ENCODE data around the gene S100A11.

Gene S100A11

DNA sequence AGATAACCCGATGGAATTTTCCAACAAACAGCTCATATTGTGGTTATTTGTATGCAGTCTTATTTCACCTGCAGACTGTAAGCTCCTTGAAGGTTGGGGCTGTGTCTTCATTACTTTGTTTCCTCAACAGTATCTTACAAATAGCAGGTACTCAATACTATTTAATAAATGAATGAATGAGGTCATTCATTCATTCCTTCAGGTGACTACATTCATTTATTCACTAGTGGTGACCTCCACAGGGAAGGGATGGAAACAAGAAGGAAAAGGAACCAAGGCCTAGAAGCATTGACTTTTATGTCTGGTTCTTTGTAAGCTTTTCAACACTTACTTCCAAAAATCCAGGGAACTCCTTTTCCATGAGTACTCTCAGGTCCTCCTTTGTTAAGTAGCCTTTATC, 51.0 kb downstream of the S100A11 start:
- no peak for DNase-seq (ENCODE audit: low read depth in 2 of 3, low spot score in 2 of 3)

DNA sequence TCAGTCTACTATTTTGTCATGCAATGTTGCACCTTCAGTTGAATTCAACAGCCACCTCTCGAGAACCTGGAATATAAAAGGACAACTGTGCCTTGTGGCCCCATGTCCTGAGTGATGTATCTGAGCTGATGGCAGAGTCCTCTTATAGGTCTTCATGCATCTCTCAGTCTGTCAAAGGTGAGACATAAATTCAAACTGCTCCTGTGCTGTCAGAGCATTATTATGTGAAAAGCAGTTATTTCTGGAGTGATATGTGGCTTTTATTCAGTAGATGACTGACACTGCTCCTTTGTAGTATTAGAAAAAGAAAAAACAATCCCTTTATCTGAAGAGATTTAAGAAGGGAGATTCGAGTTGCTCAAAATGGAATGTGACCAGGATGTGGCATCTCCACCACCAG, 51.5 kb downstream of the S100A11 start:
- no peak for DNase-seq (ENCODE audit: low read depth in 2 of 3, low spot score in 2 of 3)

- no peak for DNase-seq (ENCODE audit: low read depth in 2 of 3, low spot score in 2 of 3)
Observed at GRCh38 chr1:151984313-151984956, 52.4 kb downstream of the S100A11 start.

All from activated CD8-positive, alpha-beta memory T cell treated with anti-CD3 and anti-CD28 coated beads for 48 hours (primary cell).